Measurements from ENCODE around the gene LAS1L. TPM values are rescaled to one million over a fixed set of nuclear protein-coding genes. Genes with fewer than 3 reads are reported as not detected.

LAS1L gene
- total and polyA plus RNA-seq, 2 donors (not counting 1 experiment from before 2014, with no cell fraction given) = 23.4 to 46.7 TPM

DNA sequence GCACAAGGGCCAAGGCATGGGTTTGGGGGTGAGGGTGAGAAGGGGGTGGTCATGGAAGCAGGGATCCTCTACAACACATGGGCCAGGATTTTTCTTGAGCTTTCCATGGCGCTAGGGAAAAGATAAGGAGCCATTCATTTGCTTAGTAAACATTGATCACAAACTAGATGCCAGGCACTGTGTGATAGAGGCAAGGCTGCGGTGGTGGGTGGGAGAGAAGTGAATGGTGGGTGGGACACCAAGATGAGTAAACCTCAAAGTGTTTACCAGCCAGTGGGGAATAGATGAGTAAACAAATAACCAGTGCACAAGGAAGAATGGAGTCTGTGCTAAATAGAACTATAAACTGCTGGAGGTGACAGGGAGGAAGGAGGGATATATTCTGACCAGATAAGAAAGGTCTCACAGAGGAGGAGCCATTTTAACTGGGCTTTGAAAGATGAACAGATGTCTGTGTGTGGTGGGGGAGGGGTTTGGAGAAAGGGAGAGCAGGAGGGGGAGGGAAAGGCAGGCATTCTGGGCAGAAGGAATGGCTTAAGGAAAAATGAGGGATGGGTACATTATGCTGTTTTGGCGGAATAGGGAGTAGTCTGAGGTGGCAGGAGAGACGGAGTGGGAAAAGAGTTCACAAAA lies 48.0 kb upstream of the LAS1L start:
- no peaks in the 10 kb centered on the region for H3K9me3 Mint-ChIP-seq (ENCODE audit: insufficient read depth)
- H3K27ac ChIP-seq (ENCODE audit: low read length in 2 of 2) = no peak overlapping the region
- CTCF ChIA-PET = interaction anchor here (0.7 to 2.8 kb wide), 12 partner anchors 14 to 1148 kb away, joined by 3 to 23 read pairs (median 4); no protein-coding TSS in a partner anchor
- H3K4me2 ChIP-seq (replicated peaks; ENCODE audit: low read depth, low read length, poor library complexity, severe bottlenecking) = peak overlapping the region; percentile 46
- POLR2A ChIA-PET = no interaction called here
- no peak overlapping the region for H3K4me3 Mint-ChIP-seq
- no peaks in the 10 kb centered on the region for H3K27me3 ChIP-seq (replicated peaks in 1 of 4; ENCODE audit: control extremely low read depth in 1 of 4, control insufficient read depth in 3 of 4, insufficient read depth in 4 of 4, low read length in 3 of 4)
- 100% methylated on average over 2 of the region's 4 CpGs for WGBS (ENCODE audit: insufficient coverage)
- no peak for TF ChIP-seq EZH2 (IDR thresholded peaks at IDR 0.05; ENCODE audit: borderline replicate concordance, insufficient read depth, low read depth, low read length, poor library complexity, severe bottlenecking)
- TF ChIP-seq, protein P1, sequence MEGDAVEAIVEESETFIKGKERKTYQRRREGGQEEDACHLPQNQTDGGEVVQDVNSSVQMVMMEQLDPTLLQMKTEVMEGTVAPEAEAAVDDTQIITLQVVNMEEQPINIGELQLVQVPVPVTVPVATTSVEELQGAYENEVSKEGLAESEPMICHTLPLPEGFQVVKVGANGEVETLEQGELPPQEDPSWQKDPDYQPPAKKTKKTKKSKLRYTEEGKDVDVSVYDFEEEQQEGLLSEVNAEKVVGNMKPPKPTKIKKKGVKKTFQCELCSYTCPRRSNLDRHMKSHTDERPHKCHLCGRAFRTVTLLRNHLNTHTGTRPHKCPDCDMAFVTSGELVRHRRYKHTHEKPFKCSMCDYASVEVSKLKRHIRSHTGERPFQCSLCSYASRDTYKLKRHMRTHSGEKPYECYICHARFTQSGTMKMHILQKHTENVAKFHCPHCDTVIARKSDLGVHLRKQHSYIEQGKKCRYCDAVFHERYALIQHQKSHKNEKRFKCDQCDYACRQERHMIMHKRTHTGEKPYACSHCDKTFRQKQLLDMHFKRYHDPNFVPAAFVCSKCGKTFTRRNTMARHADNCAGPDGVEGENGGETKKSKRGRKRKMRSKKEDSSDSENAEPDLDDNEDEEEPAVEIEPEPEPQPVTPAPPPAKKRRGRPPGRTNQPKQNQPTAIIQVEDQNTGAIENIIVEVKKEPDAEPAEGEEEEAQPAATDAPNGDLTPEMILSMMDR (IDR thresholded peaks at IDR 0.05) = no peak
- H3K4me3 ChIP-seq (ENCODE audit: control extremely low read depth in 1 of 5, extremely low read depth in 1 of 5, insufficient read depth in 1 of 5, low read depth in 2 of 5, low read length in 4 of 5) = no peak overlapping the region
- peak overlapping the region; percentile 15 for H3K27ac Mint-ChIP-seq
- intact Hi-C loops (cut with micrococcal nuclease) = loop anchor here (1.0 kb wide), 2 partner anchors 404 to 528 kb away; no protein-coding TSS in a partner anchor
- peak overlapping the region; percentile 6 for H2AFZ ChIP-seq (ENCODE audit: insufficient read depth, low read depth, low read length, poor library complexity, severe bottlenecking)
- peaks cover 4% of the 10 kb centered on the region for H3K4me1 Mint-ChIP-seq
- H3K27me3 Mint-ChIP-seq = no peaks in the 10 kb centered on the region
- DNase-seq (no peak), ATAC-seq (ENCODE audit: low read depth) (no peak)
- peaks cover 5 to 6% of the 10 kb centered on the region in 2 donors for H3K4me1 ChIP-seq (ENCODE audit: control insufficient read depth in 2 of 2, insufficient read depth in 2 of 2, low read length in 2 of 2)
- no peaks in the 10 kb centered on the region for H3K36me3 ChIP-seq (replicated peaks in 1 of 2; ENCODE audit: control extremely low read depth in 1 of 2, control insufficient read depth in 1 of 2, extremely low read depth in 1 of 2, insufficient read depth in 2 of 2, low read length in 1 of 2)
- no peaks in the 10 kb centered on the region for H3K9me3 ChIP-seq (ENCODE audit: control extremely low read depth in 1 of 3, control insufficient read depth in 2 of 3, insufficient read depth in 1 of 3, low read length in 2 of 3)
- no peaks in the 10 kb centered on the region for H3K79me2 ChIP-seq (ENCODE audit: control insufficient read depth, insufficient read depth, low read length)
- H3K9ac ChIP-seq (ENCODE audit: low read length) = no peak overlapping the region
- no peaks in the 10 kb centered on the region for H4K20me1 ChIP-seq (ENCODE audit: control insufficient read depth, insufficient read depth, low read length, poor library complexity, severe bottlenecking)

- DNase-seq = peak; percentile 71
- H3K27ac ChIP-seq (ENCODE audit: low read length in 2 of 2) = no peak overlapping the region
- Mint-ChIP-seq H3K27ac (no peak overlapping the region), H3K4me3 (no peak overlapping the region), H3K27me3 (no peaks in the 10 kb centered on the region), H3K9me3 (ENCODE audit: insufficient read depth) (no peaks in the 10 kb centered on the region), H3K4me1 (peaks cover 4% of the 10 kb centered on the region)
- intact Hi-C loops (cut with micrococcal nuclease) = loop anchor here (1.0 kb wide), 2 partner anchors 405 to 529 kb away; no protein-coding TSS in a partner anchor
- no peaks in the 10 kb centered on the region for H3K27me3 ChIP-seq (replicated peaks in 1 of 4; ENCODE audit: control extremely low read depth in 1 of 4, control insufficient read depth in 3 of 4, insufficient read depth in 4 of 4, low read length in 3 of 4)
- peaks cover 5 to 6% of the 10 kb centered on the region in 2 donors for H3K4me1 ChIP-seq (ENCODE audit: control insufficient read depth in 2 of 2, insufficient read depth in 2 of 2, low read length in 2 of 2)
- no peaks in the 10 kb centered on the region for H4K20me1 ChIP-seq (ENCODE audit: control insufficient read depth, insufficient read depth, low read length, poor library complexity, severe bottlenecking)
- H3K36me3 ChIP-seq (replicated peaks in 1 of 2; ENCODE audit: control extremely low read depth in 1 of 2, control insufficient read depth in 1 of 2, extremely low read depth in 1 of 2, insufficient read depth in 2 of 2, low read length in 1 of 2) = no peaks in the 10 kb centered on the region
- ChIA-PET CTCF (interaction anchor here (0.6 to 2.8 kb wide), 16 partner anchors 15 to 1151 kb away, joined by 3 to 23 read pairs (median 4); no protein-coding TSS in a partner anchor), POLR2A (no interaction called here)
- WGBS (ENCODE audit: insufficient coverage) = 33% methylated on average over 3 of the region's 12 CpGs
- no peaks in the 10 kb centered on the region for H3K79me2 ChIP-seq (ENCODE audit: control insufficient read depth, insufficient read depth, low read length)
- no peak for TF ChIP-seq EZH2 (IDR thresholded peaks at IDR 0.05; ENCODE audit: borderline replicate concordance, insufficient read depth, low read depth, low read length, poor library complexity, severe bottlenecking)
- TF ChIP-seq, protein P1 (IDR thresholded peaks at IDR 0.05) = peak; percentile 73
- H2AFZ ChIP-seq (ENCODE audit: insufficient read depth, low read depth, low read length, poor library complexity, severe bottlenecking) = peak overlapping the region; percentile 6
- no peak overlapping the region for H3K9ac ChIP-seq (ENCODE audit: low read length)
- H3K9me3 ChIP-seq (ENCODE audit: control extremely low read depth in 1 of 3, control insufficient read depth in 2 of 3, insufficient read depth in 1 of 3, low read length in 2 of 3) = no peaks in the 10 kb centered on the region
- H3K4me2 ChIP-seq (replicated peaks; ENCODE audit: low read depth, low read length, poor library complexity, severe bottlenecking) = peak overlapping the region; percentile 46
- no peak overlapping the region for H3K4me3 ChIP-seq (ENCODE audit: control extremely low read depth in 1 of 5, extremely low read depth in 1 of 5, insufficient read depth in 1 of 5, low read depth in 2 of 5, low read length in 4 of 5)
- ATAC-seq (ENCODE audit: low read depth) = peak; percentile 62
These were observed 47.2 kb upstream of the LAS1L start for GRCh38 chrX:65581661-65582339.

Data from B cell (primary cell).